Liver (tissue), 3 donors: ENCODE measurements around the gene FGF3.
A peak's percentile ranks its signal among the peaks of the same experiment; 100 is the strongest.

Experiments used
- EGR1 ChIP-seq, 2 donors: IDR thresholded peaks; 2 replicates each; pipeline ENCODE4 v1.6.1; 2016 to 2018; ENCODE audit warnings: antibody characterized with exemption in 2 of 2, low read depth in 2 of 2
- FOXA1 ChIP-seq: IDR thresholded peaks from 2 replicates; pipeline ENCODE4 v1.6.1; 2016; ENCODE audit warnings: antibody characterized with exemption
- FOXA2 ChIP-seq: IDR thresholded peaks from 2 replicates; pipeline ENCODE4 v1.6.1; 2016; ENCODE audit warnings: antibody characterized with exemption
- GABPA ChIP-seq, 2 donors: IDR thresholded peaks in 1 of 2; conservative IDR thresholded peaks in 1 of 2; 2 replicates each; pipeline ENCODE4 v1.6.1; 2016; ENCODE audit warnings: antibody characterized with exemption in 2 of 2, mild to moderate bottlenecking in 1 of 2, moderate library complexity in 1 of 2
- JUND ChIP-seq, 2 donors: IDR thresholded peaks; 2 replicates each; pipeline ENCODE4 v1.6.1; 2016; ENCODE audit warnings: antibody characterized with exemption in 2 of 2
- RAD21 ChIP-seq, 2 donors: IDR thresholded peaks; 2 replicates each; pipeline ENCODE4 v1.6.1; 2016; ENCODE audit warnings: antibody characterized with exemption in 2 of 2, mild to moderate bottlenecking in 2 of 2
- SP1 ChIP-seq: IDR thresholded peaks from 2 replicates; pipeline ENCODE4 v1.6.1; 2018; ENCODE audit warnings: antibody characterized with exemption, mild to moderate bottlenecking
- YY1 ChIP-seq: IDR thresholded peaks from 2 replicates; pipeline ENCODE4 v1.6.1; 2016; ENCODE audit warnings: antibody characterized with exemption, mild to moderate bottlenecking
- TF ChIP-seq, protein P1 (sequence below): IDR thresholded peaks from 2 replicates; pipeline ENCODE4 v1.6.1; 2016; ENCODE audit warnings: antibody characterized with exemption, mild to moderate bottlenecking
- TF ChIP-seq, protein P2 (sequence below): fragments of 150-350 bp; IDR thresholded peaks from 2 replicates; pipeline ENCODE4 v1.5.1; 2017; ENCODE audit warnings: improper control_type of control experiment, low read depth, low read length; ENCODE audit not compliant: missing input control
- TF ChIP-seq, protein P3 (sequence below): IDR thresholded peaks from 2 replicates; pipeline ENCODE4 v1.6.1; 2016; ENCODE audit warnings: antibody characterized with exemption
- TF ChIP-seq, protein P4 (sequence below): IDR thresholded peaks from 2 replicates; pipeline ENCODE4 v1.6.1; 2016; ENCODE audit warnings: antibody characterized with exemption
- donor health status: healthy.
- donor health status: healthy.

DNA sequence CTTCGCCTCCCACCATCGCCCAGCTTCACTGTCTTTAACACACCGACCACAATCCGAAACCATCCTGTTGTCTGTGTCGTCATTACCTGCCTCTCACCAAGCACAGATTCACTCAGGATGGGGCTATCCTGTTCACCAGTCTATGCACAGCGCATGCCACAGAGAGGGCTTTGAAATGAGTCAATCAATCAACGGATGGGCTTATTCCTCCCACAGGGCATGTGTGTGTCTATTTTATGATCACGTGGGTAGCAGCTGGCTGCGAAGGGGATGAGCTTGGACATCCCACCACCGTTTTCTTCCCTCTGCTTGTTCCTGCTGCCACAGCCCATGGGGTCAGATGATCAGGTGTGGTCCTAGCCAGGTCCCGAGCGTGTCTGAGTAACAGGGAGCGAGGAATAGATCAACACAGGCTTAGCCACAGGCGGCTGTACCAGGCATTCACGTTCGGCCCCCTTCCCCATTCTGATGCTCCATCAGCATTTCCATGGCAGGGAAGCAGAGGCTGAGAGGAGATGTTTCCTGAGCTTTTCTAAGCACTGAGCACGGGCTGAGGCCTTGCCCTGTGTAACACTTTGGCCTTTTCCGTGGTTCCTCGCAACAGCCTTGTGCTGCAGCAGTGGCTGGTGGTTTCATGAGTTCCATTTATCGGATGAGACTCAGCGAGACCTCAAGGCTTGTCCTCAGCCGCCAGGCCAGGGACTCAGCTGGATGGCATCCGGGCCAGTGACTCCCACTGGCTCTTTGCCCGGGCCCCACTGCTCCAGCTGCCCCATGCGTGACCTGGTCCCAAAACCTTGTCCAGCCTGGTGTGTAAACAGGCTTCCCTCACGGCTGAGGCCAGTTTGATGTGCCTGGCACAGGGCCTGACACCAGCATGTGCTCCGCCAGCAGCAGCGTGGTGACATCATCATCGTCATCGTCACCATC is 48.1 kb upstream of the FGF3 start:
- TF ChIP-seq, protein P1, sequence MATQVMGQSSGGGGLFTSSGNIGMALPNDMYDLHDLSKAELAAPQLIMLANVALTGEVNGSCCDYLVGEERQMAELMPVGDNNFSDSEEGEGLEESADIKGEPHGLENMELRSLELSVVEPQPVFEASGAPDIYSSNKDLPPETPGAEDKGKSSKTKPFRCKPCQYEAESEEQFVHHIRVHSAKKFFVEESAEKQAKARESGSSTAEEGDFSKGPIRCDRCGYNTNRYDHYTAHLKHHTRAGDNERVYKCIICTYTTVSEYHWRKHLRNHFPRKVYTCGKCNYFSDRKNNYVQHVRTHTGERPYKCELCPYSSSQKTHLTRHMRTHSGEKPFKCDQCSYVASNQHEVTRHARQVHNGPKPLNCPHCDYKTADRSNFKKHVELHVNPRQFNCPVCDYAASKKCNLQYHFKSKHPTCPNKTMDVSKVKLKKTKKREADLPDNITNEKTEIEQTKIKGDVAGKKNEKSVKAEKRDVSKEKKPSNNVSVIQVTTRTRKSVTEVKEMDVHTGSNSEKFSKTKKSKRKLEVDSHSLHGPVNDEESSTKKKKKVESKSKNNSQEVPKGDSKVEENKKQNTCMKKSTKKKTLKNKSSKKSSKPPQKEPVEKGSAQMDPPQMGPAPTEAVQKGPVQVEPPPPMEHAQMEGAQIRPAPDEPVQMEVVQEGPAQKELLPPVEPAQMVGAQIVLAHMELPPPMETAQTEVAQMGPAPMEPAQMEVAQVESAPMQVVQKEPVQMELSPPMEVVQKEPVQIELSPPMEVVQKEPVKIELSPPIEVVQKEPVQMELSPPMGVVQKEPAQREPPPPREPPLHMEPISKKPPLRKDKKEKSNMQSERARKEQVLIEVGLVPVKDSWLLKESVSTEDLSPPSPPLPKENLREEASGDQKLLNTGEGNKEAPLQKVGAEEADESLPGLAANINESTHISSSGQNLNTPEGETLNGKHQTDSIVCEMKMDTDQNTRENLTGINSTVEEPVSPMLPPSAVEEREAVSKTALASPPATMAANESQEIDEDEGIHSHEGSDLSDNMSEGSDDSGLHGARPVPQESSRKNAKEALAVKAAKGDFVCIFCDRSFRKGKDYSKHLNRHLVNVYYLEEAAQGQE, result no peak
- TF ChIP-seq YY1 (no peak), GABPA (IDR thresholded peaks at IDR 0.05 in 1 of 2, conservative IDR thresholded peaks at IDR 0.05 in 1 of 2) (peak in 1 of 2 donors; percentile 62), SP1 (peak; percentile 88), EGR1 (IDR thresholded peaks at IDR 0.05; ENCODE audit: low read depth in 2 of 2) (peak in 1 of 2 donors; percentile 43), RAD21 (IDR thresholded peaks at IDR 0.05) (peak in 1 of 2 donors; percentile 45), JUND (IDR thresholded peaks at IDR 0.05) (peak; percentile 79 to 80), FOXA1 (peak; percentile 98), FOXA2 (peak; percentile 98)
- TF ChIP-seq, protein P2, sequence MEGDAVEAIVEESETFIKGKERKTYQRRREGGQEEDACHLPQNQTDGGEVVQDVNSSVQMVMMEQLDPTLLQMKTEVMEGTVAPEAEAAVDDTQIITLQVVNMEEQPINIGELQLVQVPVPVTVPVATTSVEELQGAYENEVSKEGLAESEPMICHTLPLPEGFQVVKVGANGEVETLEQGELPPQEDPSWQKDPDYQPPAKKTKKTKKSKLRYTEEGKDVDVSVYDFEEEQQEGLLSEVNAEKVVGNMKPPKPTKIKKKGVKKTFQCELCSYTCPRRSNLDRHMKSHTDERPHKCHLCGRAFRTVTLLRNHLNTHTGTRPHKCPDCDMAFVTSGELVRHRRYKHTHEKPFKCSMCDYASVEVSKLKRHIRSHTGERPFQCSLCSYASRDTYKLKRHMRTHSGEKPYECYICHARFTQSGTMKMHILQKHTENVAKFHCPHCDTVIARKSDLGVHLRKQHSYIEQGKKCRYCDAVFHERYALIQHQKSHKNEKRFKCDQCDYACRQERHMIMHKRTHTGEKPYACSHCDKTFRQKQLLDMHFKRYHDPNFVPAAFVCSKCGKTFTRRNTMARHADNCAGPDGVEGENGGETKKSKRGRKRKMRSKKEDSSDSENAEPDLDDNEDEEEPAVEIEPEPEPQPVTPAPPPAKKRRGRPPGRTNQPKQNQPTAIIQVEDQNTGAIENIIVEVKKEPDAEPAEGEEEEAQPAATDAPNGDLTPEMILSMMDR, result no peak
- TF ChIP-seq, protein P3, sequence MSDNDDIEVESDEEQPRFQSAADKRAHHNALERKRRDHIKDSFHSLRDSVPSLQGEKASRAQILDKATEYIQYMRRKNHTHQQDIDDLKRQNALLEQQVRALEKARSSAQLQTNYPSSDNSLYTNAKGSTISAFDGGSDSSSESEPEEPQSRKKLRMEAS, result peak; percentile 96
- TF ChIP-seq, protein P4, sequence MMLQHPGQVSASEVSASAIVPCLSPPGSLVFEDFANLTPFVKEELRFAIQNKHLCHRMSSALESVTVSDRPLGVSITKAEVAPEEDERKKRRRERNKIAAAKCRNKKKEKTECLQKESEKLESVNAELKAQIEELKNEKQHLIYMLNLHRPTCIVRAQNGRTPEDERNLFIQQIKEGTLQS, result peak; percentile 85
